GM12875 (cell line): ENCODE data around the gene ZNF792.
"Not testable (repeated sequence)": the region's sequence is repeated elsewhere in the genome, so short reads cannot be mapped to it uniquely, and the experiment has no call there.

ENCODE experiments used
- H3K4me3 ChIP-seq: one replicate; pipeline ENCODE4 v1.5.1; 2011; ENCODE audit warnings: low read depth, low read length, control low read depth
- CTCF ChIP-seq: IDR thresholded peaks from 2 replicates; pipeline ENCODE4 v1.5.1; 2011; ENCODE audit warnings: low read depth, mild to moderate bottlenecking, control low read depth, inconsistent platforms, low read length, moderate library complexity, borderline replicate concordance; ENCODE audit not compliant: insufficient read depth

ZNF792 gene

GRCh38 chr19:35008891-35009341, 44.9 kb upstream of the ZNF792 start:
- no peak for TF ChIP-seq CTCF

GRCh38 chr19:35007427-35007826, 43.4 kb upstream of the ZNF792 start:
- not testable (repeated sequence) for H3K4me3 ChIP-seq

More at GRCh38 chr19:35008891-35009341, 44.9 kb upstream of the ZNF792 start:
- no peak overlapping the region for H3K4me3 ChIP-seq

- no peak for TF ChIP-seq CTCF
Measured at GRCh38 chr19:35006999-35007365, 43.0 kb upstream of the ZNF792 start.

GRCh38 chr19:35006342-35006998, 42.4 kb upstream of the ZNF792 start:
- TF ChIP-seq CTCF: no peak
- H3K4me3 ChIP-seq: no peak overlapping the region

More at GRCh38 chr19:35006999-35007365, 43.0 kb upstream of the ZNF792 start:
- H3K4me3 ChIP-seq: no peak overlapping the region

- not testable (repeated sequence) for H3K4me3 ChIP-seq
Measured at GRCh38 chr19:35006007-35006341, 41.9 kb upstream of the ZNF792 start.

GRCh38 chr19:35005256-35005977, 41.4 kb upstream of the ZNF792 start:
- no peak for TF ChIP-seq CTCF
- no peak overlapping the region for H3K4me3 ChIP-seq

GRCh38 chr19:35004517-35005255, 40.7 kb upstream of the ZNF792 start:
- no peak for TF ChIP-seq CTCF
- no peak overlapping the region for H3K4me3 ChIP-seq

- H3K4me3 ChIP-seq: no peak overlapping the region
- TF ChIP-seq CTCF: no peak
Measured at GRCh38 chr19:35002037-35002535, 38.1 kb upstream of the ZNF792 start.
